HEK293T (cell line): ENCODE data around the gene CACNA1C.

ENCODE experiments used
- CTCF ChIA-PET: fragments of 350-600 bp; formaldehyde crosslinking; extraction: SDS; loops from one replicate; lab custom pipeline; 2021; ENCODE audit warnings: antibody characterized with exemption, inconsistent platforms; lab: Yijun Ruan, JAX
- POLR2A ChIA-PET: fragments of 350-600 bp; formaldehyde crosslinking; extraction: SDS; loops from one replicate; lab custom pipeline; 2020; ENCODE audit warnings: antibody characterized with exemption, inconsistent platforms; lab: Yijun Ruan, JAX
- DNase-seq: peaks from one replicate; pipeline ENCODE4 v3.0.0; 2012; ENCODE audit warnings: mixed read lengths; ENCODE audit errors: extremely low spot score
- ARNT ChIP-seq: fragments of 450-650 bp; IDR thresholded peaks from 2 replicates; pipeline ENCODE4 v1.6.1; 2017; ENCODE audit warnings: mild to moderate bottlenecking
- BHLHE40 ChIP-seq: fragments of 450-650 bp; IDR thresholded peaks from 2 replicates; pipeline ENCODE4 v1.6.1; 2016; ENCODE audit warnings: mild to moderate bottlenecking, moderate library complexity, borderline replicate concordance
- CTBP1 ChIP-seq: fragments of 450-650 bp; IDR thresholded peaks from 2 replicates; pipeline ENCODE4 v1.6.1; 2016; ENCODE audit warnings: borderline replicate concordance
- ELF4 ChIP-seq: fragments of 450-650 bp; IDR thresholded peaks from 2 replicates; pipeline ENCODE4 v1.6.1; 2017; ENCODE audit warnings: antibody characterized with exemption
- FOXA1 ChIP-seq: fragments of 450-650 bp; IDR thresholded peaks from 2 replicates; pipeline ENCODE4 v1.6.1; 2016; ENCODE audit warnings: mild to moderate bottlenecking
- FOXK2 ChIP-seq: fragments of 450-650 bp; IDR thresholded peaks from 2 replicates; pipeline ENCODE4 v1.6.1; 2016; ENCODE audit warnings: mild to moderate bottlenecking
- FOXM1 ChIP-seq: fragments of 450-650 bp; IDR thresholded peaks from 2 replicates; pipeline ENCODE4 v1.6.1; 2017; ENCODE audit warnings: mild to moderate bottlenecking, borderline replicate concordance
- HDGF ChIP-seq: fragments of 450-650 bp; IDR thresholded peaks from 2 replicates; pipeline ENCODE4 v1.6.1; 2017; ENCODE audit warnings: antibody characterized with exemption, borderline replicate concordance
- L3MBTL2 ChIP-seq: fragments of 450-650 bp; conservative IDR thresholded peaks from 2 replicates; pipeline ENCODE4 v1.6.1; 2016; ENCODE audit warnings: mild to moderate bottlenecking
- LEF1 ChIP-seq: fragments of 450-650 bp; IDR thresholded peaks from 2 replicates; pipeline ENCODE4 v1.6.1; 2017; ENCODE audit warnings: mild to moderate bottlenecking, borderline replicate concordance
- NFRKB ChIP-seq: fragments of 450-650 bp; IDR thresholded peaks from 2 replicates; pipeline ENCODE4 v1.6.1; 2016; ENCODE audit warnings: mild to moderate bottlenecking, moderate library complexity
- PKNOX1 ChIP-seq: fragments of 450-650 bp; IDR thresholded peaks from 2 replicates; pipeline ENCODE4 v1.6.1; 2016
- SP1 ChIP-seq: fragments of 450-650 bp; IDR thresholded peaks from 2 replicates; pipeline ENCODE4 v1.6.1; 2017
- SUZ12 ChIP-seq: fragments of 450-650 bp; IDR thresholded peaks from 2 replicates; pipeline ENCODE4 v1.6.1; 2016; ENCODE audit warnings: mild to moderate bottlenecking
- TARDBP ChIP-seq: fragments of 450-650 bp; IDR thresholded peaks from 2 replicates; pipeline ENCODE4 v1.6.1; 2016
- ZNF384 ChIP-seq: fragments of 450-650 bp; IDR thresholded peaks from 2 replicates; pipeline ENCODE4 v1.6.1; 2016

Gene CACNA1C

DNA sequence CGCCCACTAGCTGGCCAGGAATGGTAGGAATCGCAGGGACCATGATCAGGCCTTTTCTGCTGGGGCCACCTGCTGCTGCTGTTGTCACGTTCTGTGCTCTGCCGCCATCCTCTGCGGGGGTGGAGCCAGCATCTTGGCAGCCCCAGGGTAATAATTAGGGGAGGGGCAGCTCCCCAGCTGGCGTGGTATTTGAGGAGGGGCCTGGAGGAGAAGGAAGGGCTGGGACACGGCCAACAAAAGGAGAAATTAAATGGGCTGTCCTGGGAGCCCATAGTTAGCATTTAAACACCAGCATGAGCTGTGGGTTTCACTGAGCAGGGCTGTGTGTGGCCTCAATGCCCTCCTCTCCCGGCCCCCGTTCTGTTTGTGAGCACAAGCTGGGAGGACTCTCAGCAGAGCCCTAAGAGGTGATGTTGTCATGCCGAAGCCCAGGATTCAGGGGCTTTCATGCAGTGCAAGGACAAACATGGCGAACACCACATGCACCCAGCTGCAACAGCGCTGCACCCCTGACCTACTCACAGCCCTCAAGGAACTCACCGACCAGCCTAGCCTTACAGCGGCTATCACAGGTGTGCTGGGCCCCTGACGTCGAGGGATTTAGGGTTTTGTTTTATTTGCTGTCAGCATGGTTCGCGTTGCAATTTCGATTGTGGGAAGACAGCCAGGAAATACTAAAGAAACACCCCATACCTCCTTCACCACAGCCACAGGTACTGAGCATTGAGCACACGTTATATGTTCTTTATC, 324.3 kb downstream of the CACNA1C start:
- no peak for TF ChIP-seq FOXA1
- TF ChIP-seq LEF1, result no peak
- TF ChIP-seq FOXK2, result no peak
- TF ChIP-seq NFRKB, result no peak
- no peak for TF ChIP-seq SP1
- TF ChIP-seq HDGF, result no peak
- TF ChIP-seq ELF4, result no peak
- TF ChIP-seq ZNF384, result no peak
- ChIA-PET CTCF (interaction anchor here (0.6 to 0.8 kb wide), 2 partner anchors 38 to 1242 kb away, joined by 3 read pairs; no protein-coding TSS in a partner anchor), POLR2A (no interaction called here)
- DNase-seq, result no peak

DNA sequence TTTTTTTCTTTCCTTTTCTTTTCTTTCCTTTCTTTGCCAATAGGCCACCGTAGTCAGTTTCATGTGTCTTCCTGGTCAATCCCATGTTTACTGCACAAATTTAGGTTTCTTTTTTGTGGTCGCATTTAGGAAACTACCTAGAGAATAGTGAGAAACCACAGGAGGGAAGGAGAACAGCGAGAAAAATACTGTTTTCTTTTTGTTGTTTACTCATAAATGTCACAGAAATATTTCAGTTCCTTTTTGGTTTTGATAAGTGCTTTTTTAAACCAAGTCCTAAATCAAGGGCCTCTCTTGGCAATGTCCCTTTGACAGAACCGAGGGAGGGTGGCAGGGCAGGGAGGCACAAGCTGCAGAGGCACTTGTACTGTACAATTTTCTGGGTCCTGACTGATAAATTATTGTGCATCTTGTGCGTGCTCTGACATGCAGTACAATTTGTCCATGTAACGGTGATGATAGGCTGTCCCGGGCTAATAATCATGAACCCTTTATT, 326.1 kb downstream of the CACNA1C start:
- ChIA-PET POLR2A (no interaction called here), CTCF (interaction anchor here (1.0 to 1.3 kb wide), 3 partner anchors 14 to 18 kb away, joined by 3 read pairs; no protein-coding TSS in a partner anchor)
- no peak for DNase-seq
- TF ChIP-seq ELF4 (no peak), FOXM1 (no peak), ARNT (no peak), SP1 (no peak), L3MBTL2 (no peak), NFRKB (no peak), FOXK2 (no peak), HDGF (no peak), BHLHE40 (no peak), TARDBP (no peak), PKNOX1 (no peak)

GRCh38 chr12:2380946-2381345, 328.2 kb downstream of the CACNA1C start:
- ChIA-PET CTCF (no interaction called here), POLR2A (no interaction called here)
- DNase-seq, result no peak
- TF ChIP-seq SP1, result no peak

DNA sequence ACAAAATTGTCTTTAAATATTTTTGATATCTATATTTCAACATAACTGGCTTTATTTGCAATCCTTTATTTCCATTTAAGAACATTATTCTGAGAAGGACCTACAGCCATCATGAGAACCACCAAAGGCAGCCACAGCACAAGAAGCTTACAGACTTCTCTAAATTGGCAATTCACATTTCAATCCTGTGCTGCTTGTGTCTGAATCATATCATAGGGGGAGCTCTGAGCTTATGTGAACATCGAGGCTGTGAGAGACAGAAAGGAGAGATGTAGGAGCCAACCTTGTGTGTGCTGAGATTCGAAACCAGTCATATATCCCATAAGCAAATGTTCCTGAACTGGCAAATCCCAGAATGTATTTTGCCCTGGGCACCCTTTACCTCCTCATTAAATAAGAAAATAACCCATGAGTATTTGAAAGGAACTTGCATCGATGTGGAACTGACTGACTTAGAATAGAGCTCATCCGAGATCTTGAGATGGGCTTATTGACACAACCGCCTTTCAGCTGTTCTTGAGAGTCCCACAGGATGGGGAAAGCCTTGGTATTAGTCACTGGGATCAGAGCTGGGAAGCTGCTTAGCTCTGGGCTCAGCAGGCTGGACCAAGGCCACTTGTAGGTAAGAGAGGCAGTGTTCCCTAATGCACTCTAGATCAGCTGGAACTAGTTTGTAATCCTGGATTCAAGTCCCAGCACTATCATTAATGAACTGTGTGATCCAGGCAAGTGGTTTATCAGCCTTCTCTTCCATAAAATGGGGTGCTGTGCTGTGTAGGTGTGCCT, 329.8 kb downstream of the CACNA1C start:
- ChIA-PET CTCF (interaction anchor here (0.6 to 1.2 kb wide), 2 partner anchors 25 to 200 kb away, joined by 4 read pairs; no protein-coding TSS in a partner anchor), POLR2A (no interaction called here)
- no peak for DNase-seq
- no peak for TF ChIP-seq ARNT
- no peak for TF ChIP-seq BHLHE40
- TF ChIP-seq FOXK2, result no peak
- no peak for TF ChIP-seq FOXM1
- TF ChIP-seq LEF1, result no peak
- no peak for TF ChIP-seq NFRKB
- TF ChIP-seq PKNOX1, result no peak
- TF ChIP-seq SP1, result no peak
- no peak for TF ChIP-seq HDGF
- TF ChIP-seq FOXA1, result no peak
- TF ChIP-seq L3MBTL2, result no peak
- TF ChIP-seq ELF4, result no peak
- no peak for TF ChIP-seq CTBP1
- no peak for TF ChIP-seq SUZ12

DNA sequence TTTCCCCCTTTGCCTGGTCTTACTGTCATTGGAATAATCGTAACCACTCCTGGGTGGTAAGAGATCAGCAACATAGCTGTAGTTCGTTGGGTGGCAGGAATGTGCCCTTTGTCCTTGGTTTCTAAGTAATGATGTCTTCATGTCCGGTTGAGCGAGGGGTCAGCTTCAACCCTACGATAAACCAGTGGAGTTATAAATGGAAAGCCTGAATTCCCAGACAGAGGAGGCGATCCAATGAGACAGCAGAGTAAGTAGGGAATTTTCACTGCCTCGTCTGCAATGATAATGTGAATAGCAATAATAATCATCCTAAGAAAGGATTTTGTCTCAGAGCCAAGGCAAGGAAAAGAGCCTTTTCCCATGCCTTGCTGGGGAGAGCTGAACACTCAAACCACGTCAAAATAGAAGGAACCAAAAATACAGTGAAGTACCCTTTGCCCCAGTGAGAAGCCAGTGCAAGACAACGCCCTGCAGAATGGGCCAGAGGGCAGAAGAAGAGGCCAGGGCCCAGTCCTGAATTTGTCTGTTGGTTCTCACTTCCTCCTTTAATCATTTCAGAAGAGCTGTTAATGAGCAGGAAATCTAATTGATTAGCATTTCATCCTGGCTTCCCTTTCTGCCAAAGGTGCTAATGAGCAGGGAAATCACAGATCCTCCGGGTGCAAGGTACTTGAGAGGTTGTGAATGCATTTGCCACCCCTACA, 330.7 kb downstream of the CACNA1C start:
- ChIA-PET CTCF (interaction anchor here (0.6 to 1.2 kb wide), 2 partner anchors 199 to 383 kb away, joined by 3 to 4 read pairs; no protein-coding TSS in a partner anchor), POLR2A (no interaction called here)
- TF ChIP-seq TARDBP (no peak), ELF4 (no peak), ZNF384 (no peak), BHLHE40 (no peak)
- DNase-seq, result no peak

GRCh38 chr12:2384029-2384386, 331.2 kb downstream of the CACNA1C start:
- no peak for DNase-seq
- ChIA-PET POLR2A (no interaction called here), CTCF (interaction anchor here (0.6 kb wide), 1 partner anchor 383 kb away, joined by 3 read pairs; no protein-coding TSS in a partner anchor)
- TF ChIP-seq BHLHE40, result no peak
- TF ChIP-seq PKNOX1, result no peak
- TF ChIP-seq FOXA1, result no peak
- TF ChIP-seq NFRKB, result no peak
- TF ChIP-seq ARNT, result no peak
- TF ChIP-seq L3MBTL2, result no peak
- TF ChIP-seq ZNF384, result no peak
- no peak for TF ChIP-seq FOXK2
- no peak for TF ChIP-seq TARDBP
- TF ChIP-seq HDGF, result no peak
- no peak for TF ChIP-seq SP1
- TF ChIP-seq FOXM1, result no peak
